GM19372 (cell line): Measurements from ENCODE around the gene SYNJ1.
"Not testable (repeated sequence)": the region's sequence is repeated elsewhere in the genome, so short reads cannot be mapped to it uniquely, and the experiment has no call there.

ENCODE experiments used
- ATAC-seq: cut with Tn5 transposase; IDR thresholded peaks from one replicate; pipeline ENCODE4 v1.9.1; 2021; ENCODE audit warnings: mild to moderate bottlenecking, low read depth, moderate library complexity; ENCODE audit not compliant: unreplicated experiment

SYNJ1 gene

GRCh38 chr21:32702702-32703101 is 25.1 kb downstream of the SYNJ1 start:
- ATAC-seq, result no peak

DNA sequence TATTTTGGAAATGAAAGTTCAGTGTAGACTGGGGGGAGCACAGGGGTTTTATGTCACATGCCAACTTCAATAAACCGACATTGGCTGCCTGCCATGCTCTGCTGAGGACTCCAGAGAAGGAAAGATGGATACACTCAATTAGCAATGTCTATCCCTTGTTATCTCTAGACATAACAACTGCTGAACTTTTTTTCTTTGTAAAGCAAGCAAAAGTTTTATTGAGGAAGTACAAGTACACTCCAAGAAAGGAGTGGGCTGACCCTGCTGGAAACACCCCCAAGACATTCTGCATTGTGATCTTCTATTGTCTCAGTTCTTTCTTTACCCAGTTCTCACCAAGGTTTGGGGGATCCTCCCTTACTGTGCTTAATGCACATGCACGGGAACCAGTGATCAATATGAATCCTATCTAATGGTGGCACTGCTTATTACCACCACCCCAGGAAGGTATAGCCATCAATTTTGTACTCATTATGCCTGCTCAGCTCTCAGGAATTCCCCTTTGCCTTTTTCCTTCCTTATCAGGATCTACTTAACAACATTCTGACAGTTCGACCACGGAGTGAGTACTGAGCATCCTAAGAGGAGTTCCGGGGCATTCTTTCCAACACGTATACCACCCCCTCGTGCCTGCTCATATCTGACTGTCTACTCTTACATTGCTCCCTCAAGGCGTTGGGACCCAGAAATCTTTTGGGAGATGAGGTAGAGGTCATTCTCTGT is 28.7 kb downstream of the SYNJ1 start:
- ATAC-seq, result no peak

GRCh38 chr21:32698286-32698685 is 29.5 kb downstream of the SYNJ1 start:
- ATAC-seq, result no peak

DNA sequence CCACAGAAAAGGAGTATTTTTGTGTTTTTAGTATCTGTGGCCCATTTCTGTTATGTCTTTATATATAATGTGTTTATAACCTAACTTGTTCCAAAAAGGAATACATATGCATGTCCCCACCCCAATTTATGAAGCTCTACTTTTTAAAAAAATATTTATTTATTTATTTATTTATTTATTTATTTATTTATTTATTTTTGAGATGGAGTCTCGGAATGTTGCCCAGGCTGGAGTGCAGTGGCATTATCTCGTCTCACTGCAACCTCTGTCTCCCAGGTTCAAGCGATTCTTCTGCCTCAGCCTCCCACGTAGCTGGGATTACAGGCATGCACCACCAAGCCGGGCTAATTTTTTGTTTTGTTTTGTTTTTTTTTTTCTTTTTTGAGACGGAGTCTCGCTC is 32.3 kb downstream of the SYNJ1 start:
- ATAC-seq, result not testable (repeated sequence)

DNA sequence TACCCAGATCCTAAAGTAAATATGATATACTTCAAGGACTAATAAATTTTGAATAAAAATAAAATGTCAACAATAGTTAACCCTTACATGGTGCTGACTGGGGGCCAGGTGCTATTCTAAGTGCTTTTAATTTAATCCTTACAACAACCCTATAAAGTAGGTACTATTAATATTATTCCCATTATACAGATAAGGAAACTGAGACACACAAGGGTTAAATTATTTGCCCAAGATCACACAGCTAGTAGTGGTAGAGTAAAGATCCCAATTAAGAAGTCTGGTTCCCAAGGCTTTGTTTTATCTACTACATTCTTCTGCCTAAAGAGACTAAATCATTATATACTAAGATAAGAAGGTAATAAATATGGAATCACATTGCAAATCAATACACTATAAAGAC is 34.2 kb downstream of the SYNJ1 start:
- no peak for ATAC-seq

GRCh38 chr21:32690085-32690484 is 37.7 kb downstream of the SYNJ1 start:
- no peak for ATAC-seq

GRCh38 chr21:32687643-32688345 is 40.0 kb downstream of the SYNJ1 start:
- no peak for ATAC-seq

DNA sequence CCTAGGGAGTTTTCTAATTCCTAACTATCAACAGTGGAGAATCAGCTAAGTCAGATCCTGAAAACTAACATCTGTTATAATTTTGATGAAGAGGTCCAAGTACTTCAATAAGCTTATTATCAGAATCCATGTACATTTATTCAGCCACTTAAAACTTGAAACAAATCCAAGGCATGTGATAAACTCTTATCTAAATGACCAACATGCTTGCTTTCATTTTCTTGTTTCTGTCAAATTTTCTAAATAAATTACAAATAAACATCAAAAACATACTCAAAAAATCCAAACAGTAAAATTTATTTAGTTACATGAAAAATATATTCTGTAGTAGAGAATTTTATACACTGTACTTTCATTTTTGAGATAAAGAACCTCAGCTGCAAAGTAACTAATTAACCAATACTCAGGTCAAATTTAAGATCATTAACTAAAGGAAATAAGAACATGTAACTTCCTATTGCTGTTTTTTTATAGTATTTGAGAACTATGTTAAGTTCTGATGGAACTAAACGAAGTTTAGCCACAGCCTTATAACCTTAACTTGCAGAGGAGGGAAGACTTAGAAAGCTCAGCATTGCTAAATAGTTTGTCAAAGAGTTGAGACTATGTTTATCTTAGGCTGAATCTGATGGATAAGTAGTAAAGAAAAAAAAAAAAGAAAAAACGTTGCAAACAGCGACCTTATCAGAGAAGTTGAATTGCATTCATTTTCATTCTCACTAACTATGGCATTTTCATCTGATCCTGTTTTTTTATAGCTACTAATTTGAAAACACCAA is 44.9 kb downstream of the SYNJ1 start:
- ATAC-seq, result no peak

DNA sequence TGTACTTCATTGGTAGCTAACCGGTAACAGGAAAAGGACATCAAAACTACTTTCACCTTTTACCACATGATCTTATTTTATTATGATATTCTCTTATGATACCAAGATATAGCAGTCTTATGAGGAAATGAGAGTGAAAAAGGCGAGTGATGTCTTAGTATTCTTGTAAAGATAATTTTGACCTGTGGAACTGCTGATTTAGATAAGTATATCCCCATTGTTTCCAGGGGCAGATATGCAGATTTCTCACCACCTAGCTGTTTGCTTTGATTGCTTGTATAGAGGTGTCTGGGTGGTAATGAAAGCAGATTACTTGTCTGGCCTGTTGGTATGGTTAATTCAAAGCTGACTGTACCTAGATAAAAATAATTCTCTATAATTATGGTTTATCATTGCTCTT is 53.1 kb downstream of the SYNJ1 start:
- ATAC-seq, result no peak

DNA sequence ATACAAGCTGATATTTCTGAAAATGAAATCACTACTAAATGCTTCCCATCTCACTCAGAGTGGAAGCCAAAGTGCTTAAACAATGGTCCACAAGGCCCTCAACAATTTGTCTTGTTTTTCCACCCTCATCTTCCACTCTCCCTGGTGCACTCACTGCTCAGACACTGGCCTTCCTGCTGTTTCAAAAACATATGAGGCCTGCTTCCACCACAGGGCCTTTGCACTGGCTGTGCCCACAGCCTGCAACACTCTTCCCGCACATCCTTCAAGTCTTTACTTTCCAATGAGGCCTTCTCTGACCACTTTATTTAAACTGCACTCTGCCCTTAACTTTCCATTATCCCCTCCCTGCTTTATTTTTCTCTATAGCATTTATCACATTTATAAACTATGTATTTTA is 53.8 kb downstream of the SYNJ1 start:
- no peak for ATAC-seq

DNA sequence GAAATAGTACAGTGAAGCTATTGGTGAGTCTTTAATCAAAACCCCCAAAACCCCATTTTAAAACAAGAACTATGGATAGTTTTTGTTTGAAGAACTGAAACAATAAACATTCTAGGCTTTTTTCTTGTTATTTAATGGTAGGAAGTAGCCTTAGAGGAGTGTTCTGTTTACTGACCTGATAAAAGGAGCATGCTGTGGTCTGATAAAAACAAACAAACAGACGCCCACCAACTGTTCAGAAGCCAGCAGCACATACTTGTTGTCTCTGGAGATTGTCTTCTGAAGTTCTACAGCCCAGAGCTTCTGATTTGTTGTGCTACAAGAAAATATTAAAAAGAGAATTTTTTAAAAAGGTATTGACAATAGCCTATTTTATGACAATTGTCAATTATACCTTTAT is 61.6 kb downstream of the SYNJ1 start:
- no peak for ATAC-seq

DNA sequence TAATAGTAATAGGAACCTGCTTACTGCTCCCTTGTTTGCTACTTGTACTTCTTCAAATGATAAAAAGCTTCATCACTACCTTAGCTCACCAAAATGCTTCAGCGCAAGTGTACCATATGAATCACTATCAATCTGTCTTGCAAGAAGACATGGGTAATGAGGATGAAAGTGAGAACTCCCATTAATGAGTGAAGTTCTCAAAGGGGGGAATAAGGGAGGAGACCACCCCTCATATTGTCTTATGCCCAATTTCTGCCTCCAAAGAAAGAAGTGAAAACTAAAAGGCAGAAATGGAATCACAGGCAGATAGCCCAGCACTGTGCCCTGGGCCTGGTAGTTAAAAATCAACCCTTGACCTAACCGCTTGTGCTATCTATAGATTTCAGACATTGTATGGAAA is 63.7 kb downstream of the SYNJ1 start:
- ATAC-seq, result not testable (repeated sequence)

- ATAC-seq, result not testable (repeated sequence)
Observed at GRCh38 chr21:32661981-32662380, 65.8 kb downstream of the SYNJ1 start.

GRCh38 chr21:32661026-32661782 is 66.6 kb downstream of the SYNJ1 start:
- not testable (repeated sequence) for ATAC-seq

DNA sequence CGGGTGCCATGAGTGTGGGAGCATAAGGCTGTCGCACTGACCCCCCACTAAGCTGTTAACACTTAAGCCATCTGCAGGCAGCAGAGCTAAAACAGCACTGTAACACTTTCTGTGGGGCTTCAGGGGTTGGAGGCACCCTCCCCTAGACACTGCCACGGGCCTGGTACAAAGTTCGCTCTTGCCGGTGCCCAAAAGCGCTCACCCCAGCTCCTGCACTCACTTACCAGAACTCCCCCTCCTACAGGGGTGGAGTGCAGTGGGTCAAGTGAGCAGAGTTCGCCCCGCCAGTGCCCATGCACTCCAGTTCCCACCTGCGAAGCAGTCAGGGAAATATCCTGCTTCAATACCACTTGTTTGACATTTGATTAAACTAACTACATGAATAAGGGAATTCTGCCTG is 69.3 kb downstream of the SYNJ1 start:
- ATAC-seq, result no peak

GRCh38 chr21:32653326-32653901 is 74.4 kb downstream of the SYNJ1 start:
- ATAC-seq, result no peak

DNA sequence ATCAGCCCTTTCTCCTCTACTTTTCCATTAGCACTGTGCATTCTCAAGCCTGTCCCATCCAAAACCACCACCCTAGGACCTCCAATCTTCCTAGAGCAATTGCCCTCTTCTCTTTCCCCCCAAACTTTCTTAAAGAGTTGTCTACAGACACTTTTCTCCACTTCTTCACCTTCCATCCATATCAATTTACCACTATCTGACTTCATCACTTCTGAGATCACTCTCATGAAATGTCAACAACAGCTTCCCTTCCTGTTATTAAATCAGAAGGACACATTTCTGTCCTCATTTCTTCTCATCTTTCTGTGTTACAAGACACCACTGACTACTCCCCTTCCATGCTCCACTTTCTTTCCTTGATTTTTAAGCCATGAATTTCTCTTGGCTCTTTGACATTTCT is 79.6 kb downstream of the SYNJ1 start:
- no peak for ATAC-seq

GRCh38 chr21:32645261-32646182 is 82.3 kb downstream of the SYNJ1 start:
- ATAC-seq, result no peak
